ENCODE measurements around the gene LRRC4C.

Gene LRRC4C

DNA sequence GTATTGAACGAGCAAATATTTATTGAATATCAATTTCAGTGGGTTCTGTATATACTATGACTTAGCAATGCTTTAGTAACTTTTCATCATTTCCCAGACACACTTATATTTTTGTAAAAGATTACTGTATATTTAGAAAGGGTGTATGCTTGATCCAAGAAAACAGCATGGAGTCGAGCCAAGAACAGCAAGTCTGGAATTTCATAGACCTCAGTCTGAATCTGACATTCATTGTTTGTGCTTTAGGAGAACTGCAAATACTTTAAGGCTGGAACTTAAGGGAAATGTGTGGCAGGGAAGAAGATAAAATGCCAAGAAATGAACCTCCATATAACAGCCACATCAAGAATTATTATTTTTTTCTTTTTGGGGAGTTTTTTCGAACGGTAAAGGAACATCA, 1156.8 kb downstream of the LRRC4C start:
- FAIRE-seq (no peak), DNase-seq (ENCODE audit: insufficient read length, low spot score) (no peak)
- TF ChIP-seq, protein P1, sequence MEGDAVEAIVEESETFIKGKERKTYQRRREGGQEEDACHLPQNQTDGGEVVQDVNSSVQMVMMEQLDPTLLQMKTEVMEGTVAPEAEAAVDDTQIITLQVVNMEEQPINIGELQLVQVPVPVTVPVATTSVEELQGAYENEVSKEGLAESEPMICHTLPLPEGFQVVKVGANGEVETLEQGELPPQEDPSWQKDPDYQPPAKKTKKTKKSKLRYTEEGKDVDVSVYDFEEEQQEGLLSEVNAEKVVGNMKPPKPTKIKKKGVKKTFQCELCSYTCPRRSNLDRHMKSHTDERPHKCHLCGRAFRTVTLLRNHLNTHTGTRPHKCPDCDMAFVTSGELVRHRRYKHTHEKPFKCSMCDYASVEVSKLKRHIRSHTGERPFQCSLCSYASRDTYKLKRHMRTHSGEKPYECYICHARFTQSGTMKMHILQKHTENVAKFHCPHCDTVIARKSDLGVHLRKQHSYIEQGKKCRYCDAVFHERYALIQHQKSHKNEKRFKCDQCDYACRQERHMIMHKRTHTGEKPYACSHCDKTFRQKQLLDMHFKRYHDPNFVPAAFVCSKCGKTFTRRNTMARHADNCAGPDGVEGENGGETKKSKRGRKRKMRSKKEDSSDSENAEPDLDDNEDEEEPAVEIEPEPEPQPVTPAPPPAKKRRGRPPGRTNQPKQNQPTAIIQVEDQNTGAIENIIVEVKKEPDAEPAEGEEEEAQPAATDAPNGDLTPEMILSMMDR (IDR thresholded peaks at IDR 0.05; ENCODE audit: insufficient read depth, missing control alignments), result no peak

DNA sequence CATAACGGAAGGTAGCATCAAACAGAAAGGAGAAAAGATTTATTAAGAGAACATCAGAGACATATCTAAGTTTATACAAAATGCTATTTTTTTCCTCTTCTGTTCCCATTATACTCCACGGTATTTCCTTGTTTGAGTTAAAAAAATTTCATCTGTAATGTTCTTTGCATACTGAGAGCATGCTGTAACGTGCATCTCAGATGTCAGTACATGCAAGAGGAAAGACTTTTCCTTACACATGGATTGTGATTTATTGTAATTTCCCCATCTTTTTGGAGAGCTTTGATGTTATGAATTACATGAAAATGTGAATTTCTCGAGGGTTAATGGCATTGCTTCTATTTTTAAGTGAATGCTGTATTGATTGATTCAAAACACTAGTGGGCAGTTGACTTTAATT, 1164.0 kb downstream of the LRRC4C start:
- TF ChIP-seq, protein P1 (IDR thresholded peaks at IDR 0.05; ENCODE audit: insufficient read depth, missing control alignments), result no peak
- DNase-seq (ENCODE audit: insufficient read length, low spot score) (no peak), FAIRE-seq (peak; percentile 35)

GRCh38 chr11:40294741-40295140, 1164.7 kb downstream of the LRRC4C start:
- DNase-seq (ENCODE audit: insufficient read length, low spot score), result no peak
- TF ChIP-seq, protein P1 (IDR thresholded peaks at IDR 0.05; ENCODE audit: insufficient read depth, missing control alignments), result no peak
- no peak for FAIRE-seq

GRCh38 chr11:40294349-40294735, 1165.1 kb downstream of the LRRC4C start:
- no peak for FAIRE-seq
- no peak for DNase-seq (ENCODE audit: insufficient read length, low spot score)
- TF ChIP-seq, protein P1 (IDR thresholded peaks at IDR 0.05; ENCODE audit: insufficient read depth, missing control alignments), result no peak

DNA sequence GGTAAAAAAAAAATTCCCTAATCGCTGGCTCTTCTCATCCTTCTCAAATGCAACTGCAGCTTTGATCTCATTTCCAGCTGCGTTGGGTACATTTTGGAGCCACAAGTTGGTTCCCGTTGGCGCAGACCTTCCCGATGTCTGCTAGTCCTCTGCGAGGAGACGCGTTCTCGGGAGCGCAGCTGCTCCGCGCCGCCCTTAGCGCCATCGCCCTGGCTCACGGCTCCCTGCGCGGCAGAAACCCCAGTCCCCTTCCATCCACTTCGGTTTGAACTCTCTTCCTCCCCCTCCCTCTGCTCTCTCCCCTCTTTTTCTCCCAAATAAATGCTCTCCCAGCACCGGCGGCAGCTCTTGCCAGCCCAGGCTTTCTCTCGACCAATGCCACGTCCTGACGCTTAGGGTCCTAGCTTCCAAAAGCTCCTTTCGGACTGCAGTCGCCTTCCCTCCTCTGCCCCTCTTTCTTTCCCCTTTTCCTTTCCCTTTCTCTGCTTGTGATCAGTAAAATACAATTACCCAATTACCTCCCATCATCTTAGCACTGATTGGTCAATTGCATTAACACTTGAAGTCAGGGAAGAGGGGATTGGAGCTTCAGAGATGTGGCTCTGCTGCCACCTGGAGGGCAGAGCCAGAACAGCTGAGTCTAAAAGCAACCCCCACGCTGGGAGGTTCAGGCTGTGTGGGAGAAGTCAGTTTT, 1165.7 kb downstream of the LRRC4C start:
- TF ChIP-seq, protein P1 (IDR thresholded peaks at IDR 0.05; ENCODE audit: insufficient read depth, missing control alignments), result peak; percentile 71
- peak; percentile 63 for DNase-seq (ENCODE audit: insufficient read length, low spot score)
- peak; percentile 81 for FAIRE-seq

GRCh38 chr11:40292721-40293508, 1166.5 kb downstream of the LRRC4C start:
- no peak for DNase-seq (ENCODE audit: insufficient read length, low spot score)
- TF ChIP-seq, protein P1 (IDR thresholded peaks at IDR 0.05; ENCODE audit: insufficient read depth, missing control alignments), result no peak
- FAIRE-seq, result no peak

DNA sequence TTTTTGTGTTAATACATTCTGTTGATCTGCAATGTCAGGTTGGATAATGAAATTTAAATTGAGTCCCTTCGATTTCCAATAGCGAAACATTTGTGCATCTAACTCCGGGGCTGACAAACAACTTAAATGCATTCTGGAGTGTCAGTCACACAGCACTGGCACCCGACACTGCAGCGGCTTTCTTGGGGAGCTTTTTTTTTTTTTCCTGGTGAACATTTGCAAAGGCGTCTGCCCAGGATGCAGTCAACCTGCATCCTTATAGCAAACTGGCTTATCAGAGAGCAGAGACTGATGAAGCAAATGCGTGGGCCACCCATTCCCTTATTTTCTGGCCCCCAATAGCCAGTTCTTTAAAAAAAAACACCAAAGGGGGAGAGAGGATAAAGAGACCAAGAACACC, 1167.7 kb downstream of the LRRC4C start:
- TF ChIP-seq, protein P1 (IDR thresholded peaks at IDR 0.05; ENCODE audit: insufficient read depth, missing control alignments), result no peak
- DNase-seq (ENCODE audit: insufficient read length, low spot score), result no peak
- no peak for FAIRE-seq

Data from D721Med (cell line).